MM.1S (cell line): ENCODE data around the gene PDE1C.

Experiments used
- CTCF ChIP-seq: fragments of 300-600 bp; sonication (generic); IDR thresholded peaks from 2 replicates; pipeline ENCODE4 v1.5.1; 2016; ENCODE audit warnings: antibody characterized with exemption, low read length, mixed read lengths
- EZH2 ChIP-seq: fragments of 300-600 bp; sonication (generic); optimal IDR thresholded peaks from 2 replicates; pipeline ENCODE3; 2017; ENCODE audit warnings: low read depth, mild to moderate bottlenecking, antibody characterized with exemption, low read length, mixed read lengths
- EZH2phosphoT487 ChIP-seq: fragments of 300-600 bp; sonication (generic); IDR thresholded peaks from 2 replicates; pipeline ENCODE4 v1.6.1; 2018; ENCODE audit warnings: antibody characterized with exemption, low read length

DNA sequence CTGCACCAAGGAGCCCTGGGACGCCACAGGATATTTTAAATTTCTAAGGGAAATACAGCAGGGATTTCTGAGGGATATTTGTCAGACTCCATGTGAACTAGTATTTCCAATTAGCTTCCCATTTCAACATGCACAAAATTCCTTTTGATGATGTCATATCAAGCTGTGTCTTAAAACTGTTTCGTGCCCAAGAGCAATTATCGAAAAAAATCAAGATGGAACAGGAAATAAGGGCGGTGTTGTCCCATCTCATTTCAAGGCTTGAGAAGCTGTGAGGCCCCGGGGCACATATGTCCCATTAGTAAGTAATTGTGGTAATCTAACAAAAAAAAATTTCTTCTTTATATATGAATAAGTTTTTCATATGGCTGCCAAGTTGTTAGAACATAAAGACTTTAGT lies 335.8 kb downstream of the PDE1C start:
- TF ChIP-seq EZH2phosphoT487 (no peak), CTCF (no peak), EZH2 (no peak)
